Measurements from ENCODE around the gene PARL. TPM values are rescaled to one million over a fixed set of nuclear protein-coding genes. Genes with fewer than 3 reads are reported as not detected.

The PARL gene
- total RNA-seq, 4 donors from 2014 or later: 30.5 to 49.5 (median 41.3) TPM

DNA sequence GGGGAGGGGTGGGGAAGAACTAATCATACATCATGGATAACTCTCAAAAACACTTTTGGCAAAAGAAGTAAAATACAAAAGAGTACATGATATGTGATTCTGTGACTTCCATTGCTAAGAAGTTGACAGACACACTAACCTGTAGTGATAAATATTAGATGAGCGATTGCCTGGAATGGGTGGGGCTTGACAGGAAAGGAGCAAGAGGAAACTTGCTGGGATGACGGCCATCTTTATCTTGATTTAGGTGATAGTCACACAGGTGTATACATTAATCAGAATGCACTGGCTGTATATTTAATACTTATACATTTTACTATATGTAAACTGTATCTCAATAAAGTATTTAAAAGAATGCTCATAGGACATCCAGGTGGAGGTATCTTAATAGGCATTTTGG is 13.1 kb downstream of the PARL start:
- ATAC-seq (no peak), DNase-seq (no peak)
- intact Hi-C loops (cut with DNase I; ENCODE audit: low total_unique reads) (no loop called here), in situ Hi-C loops (cut with MboI; ENCODE audit: low sequenced_read_pairs in 4 of 4) (no loop called here)
- Histone ChIP-seq H3K4me3 (no peak overlapping the region), H3K27me3 (no peaks in the 10 kb centered on the region), H3K9me3 (no peaks in the 10 kb centered on the region), H3K4me1 (peaks cover 13 to 22% of the 10 kb centered on the region in 2 donors), H3K36me3 (peaks cover 0 to 3% of the 10 kb centered on the region in 2 donors), H3K27ac (no peak overlapping the region)
- TF ChIP-seq, protein P1, sequence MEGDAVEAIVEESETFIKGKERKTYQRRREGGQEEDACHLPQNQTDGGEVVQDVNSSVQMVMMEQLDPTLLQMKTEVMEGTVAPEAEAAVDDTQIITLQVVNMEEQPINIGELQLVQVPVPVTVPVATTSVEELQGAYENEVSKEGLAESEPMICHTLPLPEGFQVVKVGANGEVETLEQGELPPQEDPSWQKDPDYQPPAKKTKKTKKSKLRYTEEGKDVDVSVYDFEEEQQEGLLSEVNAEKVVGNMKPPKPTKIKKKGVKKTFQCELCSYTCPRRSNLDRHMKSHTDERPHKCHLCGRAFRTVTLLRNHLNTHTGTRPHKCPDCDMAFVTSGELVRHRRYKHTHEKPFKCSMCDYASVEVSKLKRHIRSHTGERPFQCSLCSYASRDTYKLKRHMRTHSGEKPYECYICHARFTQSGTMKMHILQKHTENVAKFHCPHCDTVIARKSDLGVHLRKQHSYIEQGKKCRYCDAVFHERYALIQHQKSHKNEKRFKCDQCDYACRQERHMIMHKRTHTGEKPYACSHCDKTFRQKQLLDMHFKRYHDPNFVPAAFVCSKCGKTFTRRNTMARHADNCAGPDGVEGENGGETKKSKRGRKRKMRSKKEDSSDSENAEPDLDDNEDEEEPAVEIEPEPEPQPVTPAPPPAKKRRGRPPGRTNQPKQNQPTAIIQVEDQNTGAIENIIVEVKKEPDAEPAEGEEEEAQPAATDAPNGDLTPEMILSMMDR (IDR thresholded peaks at IDR 0.05 in 4 of 5, conservative IDR thresholded peaks at IDR 0.05 in 1 of 5): no peak
- no peak for TF ChIP-seq POLR2A (IDR thresholded peaks at IDR 0.05)

- in situ Hi-C loops (cut with MboI; ENCODE audit: low sequenced_read_pairs in 4 of 4): no loop called here
- Histone ChIP-seq H3K27me3 (no peaks in the 10 kb centered on the region), H3K4me1 (peaks cover 12 to 22% of the 10 kb centered on the region in 2 donors), H3K36me3 (peaks cover 0 to 13% of the 10 kb centered on the region in 2 donors), H3K4me3 (no peak overlapping the region), H3K27ac (no peak overlapping the region), H3K9me3 (no peaks in the 10 kb centered on the region)
- DNase-seq: no peak
- no peak for ATAC-seq
- TF ChIP-seq, protein P1 (IDR thresholded peaks at IDR 0.05 in 4 of 5, conservative IDR thresholded peaks at IDR 0.05 in 1 of 5): no peak
- TF ChIP-seq POLR2A (IDR thresholded peaks at IDR 0.05): no peak
- intact Hi-C loops (cut with DNase I; ENCODE audit: low total_unique reads): no loop called here
Measured at GRCh38 chr3:183870563-183870962, 14.1 kb downstream of the PARL start.

DNA sequence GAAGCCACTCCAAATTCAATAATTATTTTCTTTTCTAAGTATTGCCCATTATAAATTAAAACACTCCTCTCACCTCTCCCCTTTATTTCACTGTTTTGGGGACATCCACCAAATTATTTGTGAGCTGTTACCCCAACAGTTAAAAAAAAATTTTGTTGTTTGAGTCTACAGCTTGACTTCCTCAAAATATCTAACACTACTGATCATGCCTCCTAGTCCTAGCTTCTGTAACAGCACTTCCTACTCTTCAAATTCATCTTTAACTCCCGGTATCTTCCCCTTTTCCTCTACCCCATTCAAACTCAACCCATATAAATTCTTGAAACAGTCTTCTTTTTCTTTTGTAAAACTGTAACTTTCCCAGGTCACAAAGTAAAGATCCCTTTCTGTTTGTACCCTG is 15.9 kb downstream of the PARL start:
- in situ Hi-C loops (cut with MboI; ENCODE audit: low sequenced_read_pairs in 4 of 4) (no loop called here), intact Hi-C loops (cut with DNase I; ENCODE audit: low total_unique reads) (no loop called here)
- no peak overlapping the region for H3K27ac ChIP-seq
- H3K4me1 ChIP-seq: peaks cover 5 to 16% of the 10 kb centered on the region in 2 donors
- ATAC-seq: no peak
- H3K4me3 ChIP-seq: no peak overlapping the region
- H3K36me3 ChIP-seq: peaks cover 0 to 25% of the 10 kb centered on the region in 2 donors
- no peaks in the 10 kb centered on the region for H3K9me3 ChIP-seq
- TF ChIP-seq, protein P1 (IDR thresholded peaks at IDR 0.05 in 4 of 5, conservative IDR thresholded peaks at IDR 0.05 in 1 of 5): no peak
- TF ChIP-seq POLR2A (IDR thresholded peaks at IDR 0.05): no peak
- H3K27me3 ChIP-seq: no peaks in the 10 kb centered on the region
- DNase-seq: no peak

DNA sequence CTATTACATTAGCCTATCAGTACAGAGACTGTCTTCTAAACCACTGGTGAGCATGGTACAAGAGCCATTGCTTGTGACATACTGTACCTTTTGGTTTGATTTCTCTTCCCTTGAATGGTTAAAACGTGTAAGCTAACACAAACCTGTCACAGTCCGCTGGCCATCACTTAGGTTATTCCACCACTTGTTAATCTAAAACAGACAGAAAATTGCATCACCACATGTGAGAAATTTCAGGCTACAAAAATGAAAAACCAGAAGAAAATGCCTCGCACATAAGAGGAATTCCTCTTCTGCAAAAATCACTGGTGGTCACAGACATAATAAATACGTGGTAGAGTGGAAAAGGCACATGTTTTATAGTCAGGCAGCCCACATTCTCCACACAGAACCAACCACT is 22.1 kb downstream of the PARL start:
- in situ Hi-C loops (cut with MboI; ENCODE audit: low sequenced_read_pairs in 4 of 4): no loop called here
- peaks cover 0 to 60% of the 10 kb centered on the region in 2 donors for H3K36me3 ChIP-seq
- H3K9me3 ChIP-seq: no peaks in the 10 kb centered on the region
- peaks cover 3 to 9% of the 10 kb centered on the region in 2 donors for H3K4me1 ChIP-seq
- DNase-seq: no peak
- H3K4me3 ChIP-seq: no peak overlapping the region
- intact Hi-C loops (cut with DNase I; ENCODE audit: low total_unique reads): no loop called here
- no peak overlapping the region for H3K27ac ChIP-seq
- H3K27me3 ChIP-seq: no peaks in the 10 kb centered on the region
- TF ChIP-seq, protein P1 (IDR thresholded peaks at IDR 0.05 in 4 of 5, conservative IDR thresholded peaks at IDR 0.05 in 1 of 5): no peak
- TF ChIP-seq POLR2A (IDR thresholded peaks at IDR 0.05): no peak
- no peak for ATAC-seq

GRCh38 chr3:183857863-183858262 is 26.8 kb downstream of the PARL start:
- Histone ChIP-seq H3K36me3 (peaks cover 0 to 26% of the 10 kb centered on the region in 2 donors), H3K27me3 (no peaks in the 10 kb centered on the region), H3K4me1 (peaks cover 5 to 19% of the 10 kb centered on the region in 2 donors), H3K9me3 (no peaks in the 10 kb centered on the region), H3K27ac (peak overlapping the region in 2 of 4 donors; percentile 2 to 25), H3K4me3 (no peak overlapping the region)
- no peak for ATAC-seq
- intact Hi-C loops (cut with DNase I; ENCODE audit: low total_unique reads): no loop called here
- in situ Hi-C loops (cut with MboI; ENCODE audit: low sequenced_read_pairs in 4 of 4): no loop called here
- no peak for DNase-seq
- TF ChIP-seq, protein P1 (IDR thresholded peaks at IDR 0.05 in 4 of 5, conservative IDR thresholded peaks at IDR 0.05 in 1 of 5): no peak
- no peak for TF ChIP-seq POLR2A (IDR thresholded peaks at IDR 0.05)
